Daoy (cell line): ENCODE measurements around the gene TMEM53. TPM values are rescaled to one million over a fixed set of nuclear protein-coding genes. Genes with fewer than 3 reads are reported as not detected.
"Not testable (repeated sequence)": the region's sequence is repeated elsewhere in the genome, so short reads cannot be mapped to it uniquely, and the experiment has no call there.

Experiments
- DNase-seq: peaks from one replicate; pipeline ENCODE4 v3.0.0-alpha.2; 2015; ENCODE audit warnings: low read depth
- total RNA-seq: library from RNA; depleted of rRNA; stranded (reverse); fragments of >200 nt; shearing (Covaris generic); gene quantifications from 2 replicates; pipeline ENCODE4 v1.2.3, GENCODE V29; 2014; rRNA removed

TMEM53 gene
- total RNA-seq = 5.5 and 8.2 TPM in 2 replicates

DNA sequence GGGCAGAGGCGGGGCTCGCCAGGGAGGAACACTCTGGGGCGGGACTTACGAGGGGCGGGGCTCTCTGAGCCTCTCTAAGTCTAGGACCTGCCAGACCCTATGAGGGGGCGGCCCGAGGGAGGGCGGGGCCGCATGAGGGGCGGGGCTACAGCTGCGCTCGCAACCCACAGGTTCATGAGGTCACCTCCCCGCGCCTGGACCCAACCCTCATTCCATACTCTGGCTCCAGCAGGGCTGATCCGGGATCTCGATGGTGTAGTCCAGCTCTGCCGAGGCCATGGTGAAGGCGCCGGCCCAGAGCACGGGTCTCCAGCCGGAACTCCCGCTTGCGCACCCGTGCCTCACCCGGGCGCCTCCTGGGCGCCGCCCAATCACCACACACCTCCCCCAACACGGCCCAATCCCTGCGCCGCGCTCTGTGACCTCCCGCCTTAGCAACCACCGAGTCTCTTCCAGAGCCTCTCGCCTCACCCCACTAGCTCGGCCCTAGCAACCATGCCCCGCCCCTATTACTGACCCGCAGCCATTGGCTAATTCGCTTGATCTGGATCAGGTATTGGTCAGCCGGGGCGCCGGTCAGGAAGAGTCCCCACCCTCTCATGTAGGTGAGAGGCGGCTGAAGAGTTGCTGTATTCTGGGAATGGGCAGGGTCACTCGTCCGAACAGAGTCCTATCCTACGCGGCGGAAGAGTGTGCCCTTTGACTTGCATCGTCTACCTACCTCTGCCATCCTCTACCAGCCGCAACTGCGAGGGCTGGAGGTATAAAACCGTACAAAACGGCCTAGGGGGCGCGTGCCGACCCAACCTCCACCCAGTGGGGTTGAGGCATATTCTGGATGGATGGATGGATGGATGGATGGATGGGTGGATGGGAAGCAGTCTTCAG, at the start of gene TMEM53, which contains the start of gene ARMH1:
TMEM53 (minus strand) TSS at position 369 of the 888 bp plus-strand sequence; CDS start at position 279, 90 bp downstream.
ARMH1 (plus strand) TSS at position 602 of the 888 bp plus-strand sequence. CDS start 14,984 bp downstream, outside the sequence.
- peak; percentile 99 for DNase-seq

GRCh38 chr1:44723496-44724295, 49.4 kb upstream of the TMEM53 start:
- DNase-seq = no peak

- no peak for DNase-seq
These were observed 48.8 kb upstream of the TMEM53 start for GRCh38 chr1:44723064-44723463.

GRCh38 chr1:44721485-44722361, 47.4 kb upstream of the TMEM53 start:
- DNase-seq = peak; percentile 99

DNA sequence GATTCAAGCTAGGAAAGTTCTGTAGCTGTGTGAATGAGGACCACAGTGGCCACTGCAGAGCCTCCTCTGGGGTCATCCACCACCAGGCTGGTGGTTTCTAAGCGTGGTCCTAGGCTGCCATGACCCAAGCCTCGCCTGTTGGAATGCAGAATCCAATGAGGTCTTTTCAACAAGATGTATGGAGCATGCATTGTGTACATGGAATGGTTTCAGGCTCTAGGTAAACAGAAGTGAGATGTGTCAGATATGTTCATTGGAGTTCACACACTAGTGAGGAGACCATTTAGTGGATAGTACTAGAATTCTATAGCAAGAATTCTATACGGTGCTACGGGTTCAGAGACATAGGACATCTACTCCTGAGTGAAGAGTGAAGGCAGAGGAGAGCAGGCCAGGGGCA, 46.0 kb upstream of the TMEM53 start:
- DNase-seq = peak; percentile 44

DNA sequence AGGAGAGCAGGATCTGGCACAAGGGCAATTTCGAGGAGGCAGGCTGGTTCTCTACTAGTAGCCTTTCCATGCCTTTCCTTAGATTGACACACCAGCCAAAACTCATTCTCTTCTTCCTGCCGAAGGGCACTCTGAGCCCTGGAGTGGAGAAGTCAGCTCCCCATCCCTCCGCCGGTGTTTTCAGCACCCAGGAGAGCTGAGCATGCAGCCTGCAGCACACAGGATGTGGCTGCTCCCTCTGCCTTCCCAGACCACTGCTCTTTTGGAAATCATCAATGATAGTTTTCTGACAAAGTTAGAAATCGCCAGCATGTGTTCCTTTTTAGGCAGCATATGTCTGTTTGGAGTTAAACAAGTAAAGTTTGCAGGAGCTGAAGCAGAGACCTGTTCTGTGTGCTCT, 45.0 kb upstream of the TMEM53 start:
- DNase-seq = no peak

DNA sequence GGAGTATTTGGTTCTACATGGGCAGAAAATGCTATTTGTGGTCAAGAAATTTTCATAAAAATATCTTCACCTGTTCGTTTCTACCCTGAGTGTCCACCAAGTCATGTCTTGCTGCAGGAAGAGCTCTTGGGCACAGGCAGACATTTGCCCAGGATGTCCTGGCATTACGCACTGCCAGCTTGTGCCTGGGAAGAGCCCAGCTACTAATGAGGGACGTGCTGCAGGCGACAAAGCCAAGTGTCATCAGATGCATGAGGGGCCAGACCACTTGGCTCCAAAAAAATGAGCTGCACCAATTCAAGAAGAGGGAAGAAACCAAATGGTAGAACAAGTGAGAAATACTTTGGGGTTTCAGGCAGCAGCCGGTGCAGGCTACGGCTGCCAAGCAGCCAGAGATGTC, 43.8 kb upstream of the TMEM53 start:
- DNase-seq = no peak

DNA sequence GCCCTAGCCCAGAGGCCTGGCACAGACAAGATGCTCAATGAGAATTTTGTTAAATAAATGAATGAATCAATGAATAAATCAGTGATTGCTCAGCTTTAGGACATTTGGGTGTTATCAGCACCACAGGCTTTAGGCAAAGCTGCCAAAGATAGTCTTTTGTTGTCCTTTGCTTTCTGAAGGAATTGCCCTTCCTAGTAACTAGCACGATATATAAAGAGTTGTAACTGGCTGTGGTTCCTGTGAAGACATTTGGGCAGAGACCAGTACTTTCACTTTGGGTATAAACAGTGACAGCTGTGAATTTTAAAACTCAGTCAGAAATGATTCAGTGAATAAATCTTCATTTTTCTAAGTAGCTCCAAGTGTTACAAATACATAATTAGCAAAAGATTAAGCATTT, 43.4 kb upstream of the TMEM53 start:
- DNase-seq = no peak

- DNase-seq = no peak
These were observed 42.9 kb upstream of the TMEM53 start for GRCh38 chr1:44717156-44717555.

GRCh38 chr1:44714944-44715571, 40.8 kb upstream of the TMEM53 start:
- peak; percentile 73 for DNase-seq

DNA sequence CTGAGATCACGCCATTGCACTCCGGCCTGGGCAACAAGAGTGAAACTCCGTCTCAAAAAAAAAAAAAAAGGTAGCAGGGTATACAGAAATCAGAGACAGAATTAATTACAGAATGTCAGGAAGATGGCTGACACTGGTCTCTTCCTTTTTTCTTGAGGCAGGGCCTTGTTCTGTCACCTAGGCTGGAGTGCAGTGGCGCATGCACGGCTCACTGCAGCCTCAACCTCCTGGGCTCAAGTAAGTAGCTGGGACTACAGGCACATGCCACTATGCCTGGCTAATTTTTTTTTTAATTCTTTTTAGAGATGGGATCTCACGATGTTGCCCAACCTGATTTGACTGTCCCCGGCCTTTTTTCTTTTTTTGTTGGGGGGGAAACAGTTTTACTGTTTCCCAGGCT, 40.3 kb upstream of the TMEM53 start:
- DNase-seq = no peak

GRCh38 chr1:44713321-44713781, 39.1 kb upstream of the TMEM53 start:
- DNase-seq = no peak

- DNase-seq = peak; percentile 62
These were observed 33.9 kb upstream of the TMEM53 start for GRCh38 chr1:44707959-44708831.

DNA sequence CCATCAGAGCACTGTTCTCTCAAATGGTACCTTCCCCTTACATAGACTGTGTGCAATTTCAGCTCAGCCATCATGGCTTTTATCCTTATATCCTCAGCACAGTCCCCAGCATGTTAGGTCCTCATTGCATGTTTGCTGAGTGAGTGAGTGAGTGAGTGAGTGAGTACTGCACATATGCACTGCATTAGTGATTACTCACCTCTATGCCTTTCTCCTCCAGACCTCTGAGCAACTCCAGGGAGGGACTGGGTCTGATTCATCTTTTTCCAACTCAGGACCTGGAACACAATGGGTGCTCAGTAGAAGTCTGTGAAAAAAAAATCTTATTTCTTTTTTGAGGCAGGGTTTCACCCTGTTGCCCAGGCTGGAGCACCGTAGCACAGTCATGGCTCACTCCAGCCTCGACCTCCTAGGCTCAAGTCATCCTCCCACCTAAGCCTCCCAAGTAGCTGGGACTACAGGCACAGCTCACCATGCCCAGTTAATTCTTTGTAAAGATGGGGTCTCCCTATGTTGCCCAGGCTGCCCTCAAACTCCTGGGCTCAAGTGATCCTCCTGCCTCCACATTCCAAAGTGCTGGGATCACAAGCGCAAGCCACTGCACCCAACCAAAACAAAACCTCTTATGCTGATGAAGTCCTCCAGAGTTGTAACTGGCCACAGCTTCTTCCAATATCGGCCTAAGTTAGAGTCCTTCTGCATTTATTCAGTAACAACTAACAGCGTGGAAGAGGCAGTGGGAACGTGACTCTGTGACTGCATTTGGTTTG, 33.0 kb upstream of the TMEM53 start:
- peak; percentile 90 for DNase-seq

GRCh38 chr1:44705938-44706337, 31.7 kb upstream of the TMEM53 start:
- DNase-seq = no peak

DNA sequence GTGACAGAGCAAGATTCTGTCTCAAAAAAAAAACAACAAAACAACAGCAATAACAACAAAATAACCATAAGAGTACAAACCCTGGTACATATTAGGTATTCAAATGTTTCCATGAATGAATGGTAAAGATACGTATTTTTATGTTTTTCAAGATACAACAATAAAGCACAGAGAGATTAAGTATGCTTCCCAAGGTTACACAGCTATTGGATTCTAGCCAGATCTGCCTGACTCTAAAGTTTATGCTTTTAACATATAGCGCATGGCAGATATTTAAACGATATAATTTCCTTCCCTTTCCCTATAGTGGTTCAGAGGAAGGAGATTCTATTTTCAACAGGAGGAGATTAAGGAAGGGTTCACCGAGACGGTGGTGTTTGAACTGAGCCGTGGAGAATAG, 31.2 kb upstream of the TMEM53 start:
- DNase-seq = no peak

GRCh38 chr1:44701141-44701573, 26.9 kb upstream of the TMEM53 start:
- no peak for DNase-seq

- no peak for DNase-seq
These were observed 26.3 kb upstream of the TMEM53 start for GRCh38 chr1:44700573-44700972.

DNA sequence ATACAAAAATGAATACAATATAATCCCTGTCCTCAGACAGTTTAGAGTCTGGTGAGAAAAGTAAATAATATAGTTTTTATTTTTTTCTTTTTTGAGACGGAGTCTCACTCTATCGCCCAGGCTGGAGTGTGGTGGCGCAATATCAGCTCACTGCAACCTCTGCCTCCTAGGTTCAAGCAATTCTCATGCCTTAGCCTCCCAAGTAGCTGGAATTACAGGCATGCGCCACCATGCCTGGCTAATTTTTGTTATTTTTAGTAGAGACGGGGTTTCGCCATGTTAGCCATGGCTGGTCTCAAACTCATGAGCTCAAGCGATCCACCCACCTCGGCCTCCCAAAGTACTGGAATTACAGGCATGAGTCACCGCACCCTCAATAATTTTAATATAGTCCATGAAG, 25.1 kb upstream of the TMEM53 start:
- not testable (repeated sequence) for DNase-seq
